Mesothelial cell of epicardium (in vitro differentiated cells): ENCODE results near the gene ABCC4. TPM values are rescaled to one million over a fixed set of nuclear protein-coding genes. Genes with fewer than 3 reads are reported as not detected.
"Not testable (repeated sequence)": the region's sequence is repeated elsewhere in the genome, so short reads cannot be mapped to it uniquely, and the experiment has no call there.

Experiments used
- DNase-seq, 2 experiments: peaks; one replicate each; pipeline ENCODE4 v3.0.0; 2021; ENCODE audit warnings: low spot score in 2 of 2; ENCODE audit not compliant: unreplicated experiment in 2 of 2
- H3K27ac Mint-ChIP-seq: 2 replicates; pipeline ENCODE4 v1.8.0; 2021; ENCODE audit warnings: mixed read lengths
- H3K27me3 Mint-ChIP-seq: 2 replicates; pipeline ENCODE4 v1.8.0; 2021; ENCODE audit warnings: low read depth, mixed read lengths
- H3K36me3 Mint-ChIP-seq: 2 replicates; pipeline ENCODE4 v1.8.0; 2021; ENCODE audit warnings: mixed read lengths
- H3K4me1 Mint-ChIP-seq: 2 replicates; pipeline ENCODE4 v1.8.0; 2021; ENCODE audit warnings: mixed read lengths
- H3K4me3 Mint-ChIP-seq: 2 replicates; pipeline ENCODE4 v1.8.0; 2021; ENCODE audit warnings: mild to moderate bottlenecking, moderate library complexity, mixed read lengths
- H3K9me3 Mint-ChIP-seq: 2 replicates; pipeline ENCODE4 v1.8.0; 2021; ENCODE audit warnings: mixed read lengths
- CTCF ChIP-seq: fragments of 200-600 bp; sonication (generic); IDR thresholded peaks from one replicate; pipeline ENCODE4 v1.5.0; 2021; ENCODE audit warnings: antibody characterized with exemption; ENCODE audit not compliant: unreplicated experiment
- total RNA-seq: library from RNA; stranded (reverse); gene quantifications from 3 replicates; pipeline ENCODE4 v1.2.1, GENCODE V29; 2021

ABCC4 gene
- total RNA-seq, 1 donor from 2014 or later: 7.7 TPM

DNA sequence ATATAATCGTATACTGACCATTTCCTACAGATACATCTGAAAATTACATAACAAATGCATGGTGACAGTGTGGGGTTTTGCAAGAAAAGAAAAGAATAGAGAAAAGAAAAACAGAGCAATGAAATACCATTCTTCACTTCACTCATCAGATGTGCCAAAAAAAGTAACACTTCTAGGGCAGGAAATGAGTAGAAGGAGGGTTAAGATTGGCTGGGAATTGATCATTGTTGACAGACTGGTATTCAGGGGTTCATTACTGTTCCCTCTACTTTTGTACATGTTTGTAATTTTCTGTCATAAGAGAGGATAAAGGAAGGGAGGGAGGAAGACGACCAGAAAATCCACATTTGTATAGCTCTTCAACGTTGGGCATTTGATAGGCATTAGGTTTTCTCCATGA lies 31.5 kb downstream of the ABCC4 start:
- H3K27me3 Mint-ChIP-seq: no peaks in the 10 kb centered on the region
- H3K4me1 Mint-ChIP-seq: peaks cover 30% of the 10 kb centered on the region
- H3K4me3 Mint-ChIP-seq: no peak overlapping the region
- TF ChIP-seq CTCF: no peak
- H3K9me3 Mint-ChIP-seq: peaks cover 14% of the 10 kb centered on the region
- H3K27ac Mint-ChIP-seq: no peak overlapping the region
- H3K36me3 Mint-ChIP-seq: peaks cover 3% of the 10 kb centered on the region
- no peak for DNase-seq

- H3K36me3 Mint-ChIP-seq, H3K4me3 Mint-ChIP-seq, H3K27me3 Mint-ChIP-seq, DNase-seq, H3K27ac Mint-ChIP-seq: not testable (repeated sequence)
- Mint-ChIP-seq H3K4me1 (peaks cover 20% of the 10 kb centered on the region), H3K9me3 (peaks cover 17% of the 10 kb centered on the region)
Measured at GRCh38 chr13:95268343-95269065, 32.7 kb downstream of the ABCC4 start.

DNA sequence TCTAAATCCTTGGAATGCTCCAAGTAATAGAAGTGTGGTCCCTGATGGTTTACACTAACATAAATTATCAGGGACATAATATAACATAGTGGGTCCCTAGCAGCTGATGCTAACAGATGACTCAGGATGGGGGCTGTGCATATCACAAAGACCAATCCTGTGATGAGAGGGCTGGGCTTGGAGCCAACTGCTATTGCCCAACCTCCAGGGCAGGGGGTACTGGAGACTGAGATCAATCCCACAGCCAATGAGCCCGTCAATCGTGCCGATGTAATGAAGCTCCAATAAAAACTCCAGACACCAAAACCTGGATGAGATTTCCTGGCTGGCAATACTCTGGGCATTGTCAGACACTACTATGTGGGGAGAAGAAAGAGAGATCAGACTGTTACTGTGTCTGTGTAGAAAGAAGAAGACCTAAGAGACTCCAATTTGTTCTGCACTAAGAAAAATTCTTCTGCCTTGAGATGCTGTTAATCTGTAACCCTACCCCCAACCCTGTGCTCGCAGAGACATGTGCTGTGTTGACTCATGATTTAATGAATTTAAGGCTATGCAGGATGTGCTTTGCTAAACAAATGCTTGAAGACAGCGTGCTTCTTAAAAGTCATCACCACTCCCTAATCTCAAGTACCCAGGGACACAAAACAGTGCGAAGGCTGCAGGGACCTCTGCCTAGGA lies 33.4 kb downstream of the ABCC4 start:
- DNase-seq: no peak
- Mint-ChIP-seq H3K9me3 (peaks cover 17% of the 10 kb centered on the region), H3K27ac (no peak overlapping the region), H3K27me3 (no peaks in the 10 kb centered on the region), H3K4me1 (peaks cover 20% of the 10 kb centered on the region), H3K4me3 (no peak overlapping the region), H3K36me3 (peaks cover 10% of the 10 kb centered on the region)
- TF ChIP-seq CTCF: no peak

DNA sequence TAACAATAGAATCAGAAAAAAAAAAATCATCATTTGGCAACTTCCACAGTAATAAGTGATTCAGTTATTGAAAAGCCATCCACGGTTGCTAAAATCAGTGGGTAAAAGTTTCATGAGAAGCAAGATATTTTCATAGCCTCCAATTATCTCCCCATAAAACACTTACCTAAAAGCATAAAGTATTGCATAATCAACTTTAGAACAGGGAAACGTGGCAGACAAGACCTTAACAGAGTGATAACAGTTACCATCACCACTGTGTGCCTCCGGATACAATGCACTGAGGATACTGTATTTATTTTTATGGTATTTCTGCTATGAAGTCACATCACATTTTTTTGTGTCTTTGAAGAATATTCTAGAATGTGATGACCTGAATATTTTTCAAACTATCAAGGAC lies 37.0 kb downstream of the ABCC4 start:
- TF ChIP-seq CTCF: no peak
- Mint-ChIP-seq H3K27me3 (no peaks in the 10 kb centered on the region), H3K9me3 (peaks cover 17% of the 10 kb centered on the region), H3K4me3 (no peak overlapping the region), H3K36me3 (peaks cover 10% of the 10 kb centered on the region), H3K4me1 (peaks cover 12% of the 10 kb centered on the region), H3K27ac (no peak overlapping the region)
- DNase-seq: no peak

GRCh38 chr13:95262837-95263384 lies 38.3 kb downstream of the ABCC4 start:
- H3K4me1 Mint-ChIP-seq: peaks cover 6% of the 10 kb centered on the region
- no peak overlapping the region for H3K4me3 Mint-ChIP-seq
- H3K36me3 Mint-ChIP-seq: peaks cover 10% of the 10 kb centered on the region

More at GRCh38 chr13:95262837-95263384, 38.3 kb downstream of the ABCC4 start:
- H3K27me3 Mint-ChIP-seq: no peaks in the 10 kb centered on the region
- TF ChIP-seq CTCF: no peak
- no peak for DNase-seq
- peaks cover 17% of the 10 kb centered on the region for H3K9me3 Mint-ChIP-seq
- no peak overlapping the region for H3K27ac Mint-ChIP-seq
